Frontal cortex (tissue), 4 donors: ENCODE measurements around the gene CFAP221. TPM values are rescaled to one million over a fixed set of nuclear protein-coding genes. Genes with fewer than 3 reads are reported as not detected.

Experiments
- DNase-seq, 2 donors: peaks; one replicate each; pipeline ENCODE4 v3.0.0; 2012; ENCODE audit warnings: low spot score in 2 of 2
- FAIRE-seq: peaks from 2 replicates; lab custom pipeline; 2012; peaks lifted over from hg19 to GRCh38; lab: Jason Lieb, UNC
- total RNA-seq: library from RNA; depleted of rRNA; stranded (reverse); fragments of >200 nt; gene quantifications from one replicate; pipeline ENCODE4 v1.2.3, GENCODE V29; 2014
- donor health status: control.
- donor health status: control.
- donor health status: control.

The CFAP221 gene
- 7.3 TPM for total RNA-seq

DNA sequence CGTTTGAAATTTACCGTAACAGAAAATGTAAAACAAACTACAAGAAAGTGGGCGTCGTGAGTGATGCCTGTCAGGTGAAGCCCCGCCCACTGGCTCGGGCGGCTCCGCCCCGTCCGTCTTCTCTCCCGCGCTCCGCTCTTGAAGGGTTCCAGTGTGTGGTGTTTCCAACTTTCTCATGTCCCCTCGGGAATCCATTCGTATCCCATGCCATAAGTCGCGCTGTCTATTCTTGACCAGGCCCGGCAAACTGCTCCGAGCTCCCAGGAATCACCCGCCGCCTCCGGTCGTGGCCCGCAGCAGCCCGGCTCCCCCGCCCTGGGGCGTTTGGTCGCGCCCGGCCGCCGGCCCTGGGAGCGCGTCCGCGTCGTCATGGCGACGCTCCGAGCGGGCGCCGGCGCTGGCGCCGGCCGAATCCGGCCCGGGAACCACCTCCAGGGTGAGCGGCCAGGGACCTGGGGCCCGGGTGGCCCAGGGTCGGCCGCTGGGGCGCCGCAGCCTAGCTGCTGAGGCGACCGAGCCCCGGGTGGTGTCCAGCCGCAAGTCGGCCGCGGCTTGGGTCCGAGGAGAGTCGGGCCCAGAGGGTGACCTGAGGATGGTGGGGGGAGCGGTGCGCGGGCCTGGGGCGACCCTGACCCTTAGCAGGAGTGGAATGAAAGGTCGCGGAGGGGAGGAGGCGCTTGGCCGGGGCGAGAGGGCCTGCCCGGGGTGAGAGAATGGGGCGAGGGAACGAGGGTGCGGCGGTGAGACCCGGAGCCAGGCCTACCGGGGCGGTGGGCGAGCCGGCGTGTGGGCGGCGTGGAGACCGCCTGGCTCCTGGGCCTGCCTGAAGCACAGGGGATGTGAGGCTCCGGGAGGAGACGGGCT lies at the start of gene CFAP221:
CFAP221 (plus strand) TSS at position 375 of the 864 bp plus-strand sequence. CDS start 1,683 bp downstream, outside the sequence.
- FAIRE-seq: no peak
- DNase-seq: peak; percentile 73 to 86

DNA sequence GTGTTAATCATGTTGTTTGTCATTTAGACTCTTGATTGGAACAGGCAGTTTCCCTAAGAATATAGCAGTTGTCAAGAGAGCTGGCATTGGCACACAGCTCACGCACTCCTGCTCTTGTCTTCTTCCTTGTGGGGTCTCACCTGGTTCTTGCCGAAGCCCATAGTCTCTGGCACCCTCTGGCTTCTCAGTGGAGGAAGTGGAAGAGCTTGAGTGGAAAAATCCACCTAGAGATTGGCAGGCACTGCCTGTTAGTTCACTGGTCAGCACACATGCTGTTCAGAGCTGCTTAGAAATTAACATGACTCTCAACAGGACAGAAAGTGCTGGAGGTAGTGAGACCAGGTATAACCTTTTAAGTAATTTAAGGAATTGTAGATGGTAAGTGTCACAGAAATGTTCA lies 48.3 kb upstream of the CFAP221 start:
- FAIRE-seq (no peak), DNase-seq (no peak)

DNA sequence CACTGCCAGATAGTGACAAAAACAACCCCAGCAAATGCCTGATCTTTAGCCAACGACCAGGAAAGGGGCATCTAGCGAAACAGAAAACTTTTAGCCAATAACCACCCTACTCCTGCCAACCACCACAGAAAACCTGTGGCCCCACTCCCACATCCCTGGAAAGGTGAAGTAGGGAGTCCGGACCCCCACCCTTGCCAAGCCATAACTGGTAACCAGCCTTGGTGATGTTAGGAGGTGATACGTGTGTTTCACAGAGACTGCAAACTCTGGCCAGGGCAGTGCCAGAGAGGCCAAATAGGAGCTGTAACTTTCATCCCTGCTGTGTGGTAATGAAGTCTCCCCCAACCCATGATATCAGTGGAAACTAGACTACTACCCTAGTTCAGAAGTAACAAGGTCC lies 47.6 kb upstream of the CFAP221 start:
- FAIRE-seq (no peak), DNase-seq (no peak)

DNA sequence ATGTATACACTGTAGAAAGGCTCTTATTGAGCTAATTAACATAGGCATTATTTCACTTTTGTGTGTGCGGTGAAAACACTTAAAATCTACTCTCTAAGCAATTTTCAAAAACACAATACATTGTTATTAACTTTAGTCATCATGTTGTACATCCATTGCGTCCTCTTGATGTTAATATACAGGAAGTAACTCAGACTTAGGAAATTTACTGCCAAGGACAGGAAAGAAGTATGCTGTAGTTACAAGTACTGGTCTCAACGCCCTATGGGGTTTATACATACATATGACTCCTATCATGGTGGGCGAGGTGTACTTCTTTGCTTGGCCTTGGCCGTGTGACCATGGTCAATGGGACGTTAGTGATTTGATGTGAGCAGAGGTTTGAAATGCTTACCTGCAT lies 35.5 kb upstream of the CFAP221 start:
- FAIRE-seq (no peak), DNase-seq (no peak)

DNA sequence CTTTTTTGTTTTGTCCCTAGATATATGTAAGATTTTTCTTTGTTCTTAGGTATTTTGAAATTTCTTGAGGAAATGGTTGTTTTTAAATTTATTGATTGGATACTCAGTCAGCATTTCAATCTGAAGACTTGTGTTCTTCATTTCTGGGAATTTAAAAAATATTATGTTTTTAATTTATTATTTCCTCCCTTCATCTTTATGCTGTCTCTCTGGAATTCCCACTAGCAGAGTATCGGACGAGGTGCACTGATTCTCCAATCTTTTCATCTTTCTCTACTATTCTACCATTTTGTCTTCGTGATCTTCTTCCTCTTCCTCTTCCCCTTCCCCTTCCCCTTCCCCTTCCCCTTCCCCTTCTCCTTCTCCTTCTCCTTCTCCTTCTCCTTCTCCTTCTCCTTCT lies 32.3 kb upstream of the CFAP221 start:
- no peak for FAIRE-seq
- DNase-seq: no peak

- DNase-seq: no peak
- FAIRE-seq: no peak
Measured at GRCh38 chr2:119512946-119513345, 31.3 kb upstream of the CFAP221 start.

GRCh38 chr2:119513832-119514231 lies 30.4 kb upstream of the CFAP221 start:
- no peak for DNase-seq
- no peak for FAIRE-seq

- no peak for DNase-seq
Measured at GRCh38 chr2:119516121-119516520, 28.1 kb upstream of the CFAP221 start.

DNA sequence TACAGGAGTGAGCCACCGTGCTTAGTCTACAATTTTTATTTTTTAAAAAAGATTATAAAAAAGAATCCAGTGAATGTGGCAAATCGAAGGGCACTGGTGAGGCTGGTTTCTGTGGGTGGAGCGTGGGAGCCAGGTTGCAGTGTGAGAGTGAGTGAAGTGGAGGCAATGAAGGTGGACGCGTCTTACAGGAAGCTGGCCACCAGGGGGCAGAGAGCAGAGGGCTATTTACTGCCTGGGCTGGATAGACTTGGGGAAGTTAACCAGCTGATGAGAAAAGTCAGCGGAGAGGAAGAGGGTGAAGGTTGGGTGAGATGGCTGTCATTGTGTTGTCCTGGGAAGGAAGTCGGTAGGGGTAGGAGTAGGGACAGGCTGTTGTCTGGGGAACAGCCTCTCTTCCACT lies 26.8 kb upstream of the CFAP221 start:
- DNase-seq (no peak), FAIRE-seq (no peak)

More at GRCh38 chr2:119516121-119516520, 28.1 kb upstream of the CFAP221 start:
- no peak for FAIRE-seq

DNA sequence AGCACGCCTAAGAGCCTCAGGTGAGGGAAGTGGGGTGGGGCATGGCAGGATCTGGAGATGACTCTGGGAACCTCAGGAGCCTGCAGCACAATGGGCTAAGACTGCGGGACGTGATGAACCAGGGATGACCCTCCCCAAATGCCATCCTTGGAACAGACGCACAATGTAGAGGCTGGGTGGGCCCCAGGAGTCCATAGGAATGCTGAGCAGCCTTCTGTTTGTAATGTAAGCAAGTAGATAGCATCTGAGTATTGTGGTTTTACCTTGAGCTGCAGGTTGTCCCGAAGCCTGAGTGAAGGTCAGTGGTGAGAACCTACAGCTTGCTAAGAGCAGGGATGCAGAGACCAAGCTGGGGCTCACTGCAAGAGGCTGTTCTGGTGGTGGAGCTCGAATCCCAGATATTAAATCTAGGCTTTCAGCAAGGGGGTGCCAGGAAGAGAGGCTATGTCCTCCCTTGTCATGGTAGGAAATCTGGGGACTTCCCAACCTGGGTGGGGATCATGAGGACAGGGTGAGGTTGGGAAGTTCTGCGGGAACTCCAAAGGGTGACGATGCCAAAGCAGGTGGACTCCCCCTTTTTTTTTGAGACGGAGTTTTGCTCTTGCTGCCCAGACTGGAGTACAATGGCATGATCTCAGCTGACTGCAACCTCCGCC lies 25.7 kb upstream of the CFAP221 start:
- DNase-seq: no peak
- FAIRE-seq: no peak

- no peak for FAIRE-seq
- no peak for DNase-seq
Measured at GRCh38 chr2:119519057-119519408, 25.2 kb upstream of the CFAP221 start.

DNA sequence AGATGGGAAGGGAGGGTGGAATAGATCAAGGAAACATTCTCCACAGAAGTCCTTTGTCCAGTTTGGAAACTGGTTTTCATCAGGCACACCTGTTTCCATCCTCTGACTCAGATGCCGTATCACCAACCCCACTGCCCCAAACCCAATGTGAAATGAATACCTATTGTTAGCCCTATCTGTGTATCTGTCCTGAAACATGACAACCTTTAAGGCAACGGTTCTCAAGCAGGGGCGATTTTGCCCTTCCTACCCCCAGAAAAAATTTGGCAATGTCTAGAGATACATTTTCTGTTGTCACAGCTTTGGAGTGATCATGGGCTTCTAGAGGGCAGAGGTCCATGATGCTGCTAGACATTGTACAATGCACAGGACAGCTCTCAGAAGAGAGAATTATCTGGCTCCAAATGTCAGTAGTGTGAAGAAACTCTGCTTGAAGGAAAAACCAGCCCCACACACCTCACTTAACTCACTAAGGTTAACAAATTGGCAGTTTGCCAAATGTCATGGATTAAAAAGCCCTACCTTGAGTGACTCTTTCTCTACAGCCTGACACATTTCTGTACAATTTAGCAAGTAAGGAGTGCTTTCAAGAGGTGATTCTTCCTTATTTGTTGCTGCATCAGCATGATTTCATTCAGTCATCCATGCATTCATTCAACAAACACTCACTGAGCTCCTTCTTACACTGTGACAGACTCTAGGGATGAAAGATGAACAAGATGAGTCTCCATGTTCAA lies 23.4 kb upstream of the CFAP221 start:
- FAIRE-seq (no peak), DNase-seq (no peak)

DNA sequence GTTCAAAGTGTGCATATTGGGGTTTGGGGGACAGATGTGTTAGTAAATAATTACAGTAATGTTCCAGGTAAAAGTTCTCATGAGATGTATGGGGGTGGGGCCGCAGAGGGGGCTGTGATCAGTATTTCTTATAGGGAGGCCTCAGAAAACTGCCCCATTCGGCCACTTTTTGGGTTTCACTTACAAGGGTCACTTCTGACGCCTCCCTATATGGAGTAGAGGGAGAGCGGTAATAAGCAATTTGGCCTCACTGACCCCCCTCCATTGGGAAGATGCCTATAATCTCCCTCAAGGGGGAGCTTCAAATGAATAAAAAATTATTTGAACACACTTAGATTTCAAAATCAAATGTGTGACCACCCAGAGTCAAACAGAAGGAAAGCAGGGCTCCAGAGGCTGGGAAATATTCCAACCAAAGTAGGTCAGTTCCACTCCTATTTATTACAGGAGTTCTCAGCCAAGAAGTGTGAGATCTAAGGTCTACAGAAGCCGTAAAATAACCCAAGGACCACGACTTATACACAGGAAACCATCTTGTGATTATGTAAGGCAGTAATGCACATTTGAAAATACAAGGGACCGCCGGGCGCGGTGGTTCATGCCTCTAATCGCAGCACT lies 22.7 kb upstream of the CFAP221 start:
- no peak for FAIRE-seq

DNA sequence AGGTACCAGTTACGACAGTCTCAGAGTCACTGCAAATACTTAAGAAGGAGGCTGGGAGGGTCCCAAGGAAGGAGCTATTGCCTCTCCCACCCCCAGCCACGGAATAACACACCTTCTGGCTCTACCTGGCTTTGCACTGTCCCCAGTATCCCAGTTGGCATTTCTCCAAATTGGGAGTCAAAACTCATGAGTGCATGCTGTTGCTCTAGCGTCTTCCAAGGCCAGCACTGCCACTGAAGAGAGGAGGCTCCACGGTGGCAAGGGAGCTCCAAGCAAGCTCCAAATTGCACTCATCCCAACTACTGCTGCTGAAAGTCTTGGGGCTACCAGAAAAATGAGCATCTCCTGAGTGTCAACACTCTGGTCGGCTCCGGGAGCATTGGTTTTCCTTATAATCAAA lies 21.6 kb upstream of the CFAP221 start:
- FAIRE-seq (no peak), DNase-seq (no peak)

More for the DNA sequence above, 22.7 kb upstream of the CFAP221 start:
- no peak for DNase-seq

DNA sequence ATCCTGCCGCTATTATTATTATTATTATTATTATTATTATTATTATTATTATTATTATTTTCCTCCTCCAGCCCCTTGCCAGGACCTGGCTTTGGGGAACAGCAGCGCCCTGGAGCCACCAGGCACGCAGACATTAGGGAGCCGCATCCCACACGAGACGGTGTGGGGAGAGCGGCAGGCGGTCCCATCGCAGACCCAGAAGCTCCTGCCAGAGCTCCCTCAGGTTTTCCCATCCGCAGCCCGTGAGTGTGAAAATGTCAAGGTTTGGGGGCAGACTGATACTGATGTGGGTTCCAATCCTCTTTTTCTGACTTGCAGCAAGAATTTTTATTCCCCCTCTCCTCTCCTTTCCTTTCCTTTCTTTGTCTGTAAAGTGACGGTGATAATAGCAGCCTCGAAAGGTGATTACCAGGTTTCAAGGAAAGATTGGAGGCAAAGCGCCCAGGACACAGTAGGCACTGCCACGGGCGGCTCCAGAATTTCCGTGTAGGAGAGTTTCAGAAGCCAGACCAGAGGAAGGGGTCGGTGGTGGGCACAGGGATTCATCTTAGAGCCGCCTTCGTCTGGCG lies 20.8 kb upstream of the CFAP221 start:
- DNase-seq (no peak), FAIRE-seq (no peak)

GRCh38 chr2:119523952-119524694 lies 20.1 kb upstream of the CFAP221 start, which contains the start of gene SCTR:
Gene SCTR, minus strand, starts transcription at chr2:119524483. Its CDS starts 257 bp downstream, at chr2:119524226.
- DNase-seq: no peak
- no peak for FAIRE-seq

DNA sequence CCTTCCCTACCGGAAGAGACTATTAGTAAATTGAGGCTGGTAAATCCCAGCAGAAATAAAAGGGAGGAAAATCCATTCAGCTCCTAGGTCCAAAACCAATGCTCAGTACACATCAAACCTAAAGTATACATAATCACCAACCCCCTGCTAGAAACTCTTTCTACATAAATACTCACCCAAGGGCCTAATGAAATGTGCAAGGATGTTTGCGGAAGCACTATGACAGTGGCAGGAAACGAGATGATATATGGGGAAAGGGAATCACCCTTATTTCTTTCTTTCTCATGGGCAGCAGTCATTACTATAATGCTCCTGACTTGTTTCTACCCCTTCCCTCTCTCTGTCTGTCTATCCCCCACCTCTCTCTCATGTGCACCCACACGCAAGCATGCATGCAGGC lies 18.6 kb upstream of the CFAP221 start:
- DNase-seq: no peak
- FAIRE-seq: no peak

DNA sequence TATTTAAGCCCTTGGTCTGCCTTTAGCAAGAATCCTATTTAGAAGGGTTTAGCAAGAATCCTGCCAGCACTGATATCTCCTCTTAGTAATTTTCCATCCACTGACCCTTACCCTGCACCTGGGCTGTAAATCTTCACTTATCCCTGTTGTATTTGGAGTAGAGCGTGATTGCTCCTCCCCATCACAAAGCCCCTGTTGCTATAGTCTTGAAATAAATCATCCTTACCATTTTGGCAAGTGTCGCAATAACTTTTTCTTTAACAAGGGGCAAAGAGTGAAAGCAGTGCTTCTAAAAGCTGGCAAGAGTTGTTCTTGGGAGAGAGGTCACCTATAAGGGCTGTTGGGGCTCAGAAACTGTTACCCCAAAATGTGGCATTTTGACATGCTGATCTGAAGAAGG lies 16.2 kb upstream of the CFAP221 start:
- FAIRE-seq: no peak
- no peak for DNase-seq

DNA sequence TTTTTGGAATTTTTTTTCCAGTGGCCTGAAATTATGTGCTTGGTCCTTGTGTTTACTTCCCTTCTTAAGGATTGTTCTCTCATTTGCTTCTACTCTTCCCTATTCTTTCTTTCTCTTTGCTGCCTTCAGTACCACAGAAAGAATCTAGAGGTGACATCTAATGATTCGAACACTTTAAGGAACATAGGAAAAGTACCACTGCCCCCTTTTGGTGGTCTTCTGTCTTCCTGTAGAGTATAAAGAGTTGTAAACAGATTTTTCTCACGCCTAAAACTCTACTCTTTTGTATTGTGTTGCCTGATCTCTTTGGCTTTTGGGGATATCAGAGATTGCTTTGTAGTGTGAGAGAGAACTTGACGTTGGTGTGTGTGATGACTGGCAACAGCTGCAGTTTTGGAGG lies 13.0 kb upstream of the CFAP221 start:
- DNase-seq (no peak), FAIRE-seq (no peak)
